ENCODE results near the gene MCIDAS.

GRCh38 chr5:55218967-55219366 lies 8.1 kb downstream of the MCIDAS start:
- no peak for TF ChIP-seq POLR2A (IDR thresholded peaks at IDR 0.05)
- no peak for TF ChIP-seq CTCF (IDR thresholded peaks at IDR 0.05)
